ENCODE data around the gene S100A14.

The S100A14 gene

GRCh38 chr1:153639280-153639679 is 23.2 kb upstream of the S100A14 start:
- no peak for DNase-seq (ENCODE audit: low read depth in 2 of 3, low spot score in 2 of 3)

DNA sequence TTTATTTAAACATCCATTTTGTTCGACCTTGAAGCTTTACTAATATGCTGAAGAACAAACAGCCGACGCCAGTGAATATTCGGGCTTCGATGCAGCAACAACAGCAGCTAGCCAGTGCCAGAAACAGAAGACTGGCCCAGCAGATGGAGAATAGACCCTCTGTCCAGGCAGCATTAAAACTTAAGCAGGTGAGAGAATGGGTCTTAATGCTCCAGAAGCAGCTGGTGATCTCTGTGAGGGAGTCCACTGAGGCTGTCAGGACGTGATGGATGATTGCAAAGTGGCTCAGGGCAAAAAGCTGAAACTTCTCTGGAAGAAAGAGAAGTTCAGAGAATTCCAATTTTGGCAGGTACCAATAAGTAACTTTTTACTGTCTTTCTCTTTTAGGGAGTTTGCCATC is 22.1 kb upstream of the S100A14 start:
- DNase-seq (ENCODE audit: low read depth in 2 of 3, low spot score in 2 of 3), result no peak

- no peak for DNase-seq (ENCODE audit: low read depth in 2 of 3, low spot score in 2 of 3)
Observed at GRCh38 chr1:153636312-153636711, 20.2 kb upstream of the S100A14 start.

DNA sequence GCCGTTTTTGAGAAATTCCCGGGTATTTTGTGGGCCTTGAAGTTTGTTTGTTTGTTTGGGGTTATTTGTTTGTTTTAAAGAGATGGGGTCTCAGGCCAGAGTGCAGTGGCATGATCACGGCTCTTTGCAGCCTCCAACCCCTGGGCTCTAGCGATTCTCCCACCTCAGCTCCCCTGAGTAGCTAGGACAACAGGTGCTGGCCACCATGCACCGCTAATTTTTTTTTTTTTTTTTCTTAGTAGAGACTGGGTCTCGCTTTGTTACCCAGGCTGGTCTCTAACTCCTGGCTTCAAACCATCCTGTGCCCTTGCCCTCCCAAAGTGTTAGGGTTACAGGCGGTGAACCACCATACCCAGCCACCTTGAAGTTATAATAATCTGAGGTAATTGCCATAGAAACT is 19.7 kb upstream of the S100A14 start:
- DNase-seq (ENCODE audit: low read depth in 2 of 3, low spot score in 2 of 3), result no peak

DNA sequence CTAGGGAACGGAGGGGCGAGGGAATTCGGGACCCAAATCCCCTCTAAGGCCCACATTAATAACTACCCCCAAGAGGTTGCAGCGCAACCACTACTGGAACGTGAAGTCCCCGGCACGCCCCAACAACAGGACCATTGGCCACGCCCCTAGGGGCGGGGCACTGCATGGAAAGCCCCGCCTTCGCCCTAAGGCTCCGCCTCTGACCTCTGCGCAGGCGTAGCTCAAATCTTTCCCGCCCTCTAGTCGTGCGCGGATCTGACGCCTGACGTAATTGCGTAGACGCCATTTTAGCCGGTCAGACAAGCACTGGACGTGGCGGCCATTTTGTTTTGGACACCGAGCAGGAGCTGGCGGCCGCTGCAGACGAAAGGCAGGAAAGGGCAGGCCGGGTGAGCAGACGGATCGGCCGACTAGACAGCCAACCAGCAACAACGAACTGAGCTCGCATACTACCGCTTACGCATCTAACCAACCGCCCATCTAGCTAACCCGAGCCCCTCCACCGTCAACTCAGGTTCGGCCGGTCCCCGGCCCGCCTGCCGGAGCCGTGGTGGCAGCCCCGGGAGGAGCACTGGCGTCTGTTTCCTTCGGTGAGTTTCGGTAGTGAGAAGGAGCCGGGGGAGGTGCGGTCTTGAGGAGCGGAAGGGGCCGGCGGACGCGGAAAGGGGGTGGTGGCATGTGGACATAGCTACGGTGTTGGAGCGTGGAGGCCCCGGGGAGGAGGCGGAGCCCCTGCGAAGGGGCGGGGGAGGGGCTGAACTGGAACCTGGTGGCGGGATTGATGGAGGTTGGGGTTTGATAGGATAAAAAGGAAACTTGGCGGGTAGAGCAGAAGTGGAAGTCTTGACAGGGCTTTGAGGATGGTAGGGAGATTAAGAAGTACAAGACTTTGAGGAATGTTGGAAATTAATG is 17.9 kb upstream of the S100A14 start, which contains the start of gene CHTOP:
Gene CHTOP, plus strand, starts transcription at position 313 of the 912 bp plus-strand sequence. CDS start 2,523 bp downstream, outside the sequence.
- peak; percentile 94 to 97 (median 96) for DNase-seq (ENCODE audit: low read depth in 2 of 3, low spot score in 2 of 3)

DNA sequence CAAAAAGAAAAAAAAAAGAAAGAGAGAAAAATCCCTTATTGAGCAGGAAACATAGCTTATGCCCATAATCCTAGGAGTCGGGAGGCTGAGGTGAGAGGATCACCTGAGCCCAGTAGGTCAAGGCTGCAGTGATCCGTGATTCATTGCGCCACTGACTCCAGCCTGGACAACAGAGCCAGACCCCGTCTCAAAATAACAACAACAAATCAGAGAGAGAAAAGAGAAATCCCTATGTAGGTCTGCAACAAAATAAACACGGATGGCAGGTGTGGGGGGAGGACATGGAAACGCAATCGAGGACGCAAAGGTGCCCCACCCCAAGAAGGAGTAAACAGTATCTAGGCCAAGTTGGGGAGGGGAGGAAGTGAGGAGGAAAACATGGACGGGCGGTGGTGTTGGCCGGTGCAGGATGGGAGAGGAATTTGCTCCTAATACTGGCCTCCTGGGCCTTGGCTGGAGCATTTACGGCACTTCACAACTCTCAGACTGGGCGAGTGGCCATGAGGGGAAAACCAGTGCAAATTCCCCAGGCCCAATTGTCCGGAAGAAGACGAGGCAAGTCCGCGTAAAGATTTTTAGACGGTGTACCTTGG is 17.1 kb upstream of the S100A14 start:
- no peak for DNase-seq (ENCODE audit: low read depth in 2 of 3, low spot score in 2 of 3)

DNA sequence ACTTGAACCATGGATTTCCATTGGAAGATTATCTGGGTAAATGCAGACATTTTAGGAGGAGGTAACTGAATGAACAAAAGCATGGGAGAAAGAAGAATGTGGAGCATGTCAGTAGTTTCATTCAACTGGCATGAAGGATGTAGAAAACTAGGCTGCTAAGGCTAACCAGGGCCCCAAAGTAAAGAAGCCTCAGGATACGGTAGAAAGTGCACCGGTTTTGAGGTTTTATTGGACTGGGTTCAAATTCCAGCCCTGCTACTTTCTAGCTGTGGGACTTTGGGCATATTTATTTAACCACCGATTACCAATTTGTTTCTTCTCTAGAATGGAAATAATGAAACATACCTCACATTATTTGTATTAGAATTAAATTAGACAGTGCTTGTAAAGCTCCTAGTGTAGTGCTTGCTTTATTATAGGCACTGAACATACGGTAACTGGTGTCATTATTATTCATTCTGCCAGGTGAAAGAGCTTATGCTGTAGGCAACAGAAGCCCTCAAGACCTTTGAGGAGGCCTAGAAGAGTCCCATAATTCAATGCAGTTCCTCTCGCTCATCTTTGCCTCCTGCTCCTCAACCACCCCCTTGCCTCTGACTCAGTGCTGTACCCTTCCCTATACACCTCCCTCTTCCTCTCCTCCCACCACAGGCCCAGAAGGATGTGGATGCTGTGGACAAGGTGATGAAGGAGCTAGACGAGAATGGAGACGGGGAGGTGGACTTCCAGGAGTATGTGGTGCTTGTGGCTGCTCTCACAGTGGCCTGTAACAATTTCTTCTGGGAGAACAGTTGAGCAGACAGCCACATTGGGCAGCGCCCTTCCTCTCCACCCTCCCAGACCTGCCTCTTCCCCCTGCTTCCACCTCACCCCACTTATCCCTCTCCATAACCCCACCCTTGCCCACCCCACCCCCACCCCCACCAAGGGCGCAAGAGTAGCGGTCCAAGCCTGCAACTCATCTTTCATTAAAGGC is 15.2 kb upstream of the S100A14 start:
- no peak for DNase-seq (ENCODE audit: low read depth in 2 of 3, low spot score in 2 of 3)

DNA sequence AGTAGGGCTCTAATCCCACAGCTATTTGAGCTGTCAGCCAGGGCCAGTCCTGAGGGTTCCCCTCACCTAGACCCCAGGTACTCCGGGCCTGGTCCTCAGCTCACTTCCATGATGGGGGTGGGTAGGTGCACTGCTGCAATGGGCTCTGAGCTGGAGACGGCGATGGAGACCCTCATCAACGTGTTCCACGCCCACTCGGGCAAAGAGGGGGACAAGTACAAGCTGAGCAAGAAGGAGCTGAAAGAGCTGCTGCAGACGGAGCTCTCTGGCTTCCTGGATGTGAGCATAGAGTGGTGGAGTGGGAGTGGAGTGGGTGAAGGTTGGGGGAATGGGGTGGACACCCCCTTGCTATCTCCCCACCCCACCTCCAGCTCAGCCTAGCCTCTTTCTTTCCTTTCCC is 14.3 kb upstream of the S100A14 start:
- no peak for DNase-seq (ENCODE audit: low read depth in 2 of 3, low spot score in 2 of 3)

DNA sequence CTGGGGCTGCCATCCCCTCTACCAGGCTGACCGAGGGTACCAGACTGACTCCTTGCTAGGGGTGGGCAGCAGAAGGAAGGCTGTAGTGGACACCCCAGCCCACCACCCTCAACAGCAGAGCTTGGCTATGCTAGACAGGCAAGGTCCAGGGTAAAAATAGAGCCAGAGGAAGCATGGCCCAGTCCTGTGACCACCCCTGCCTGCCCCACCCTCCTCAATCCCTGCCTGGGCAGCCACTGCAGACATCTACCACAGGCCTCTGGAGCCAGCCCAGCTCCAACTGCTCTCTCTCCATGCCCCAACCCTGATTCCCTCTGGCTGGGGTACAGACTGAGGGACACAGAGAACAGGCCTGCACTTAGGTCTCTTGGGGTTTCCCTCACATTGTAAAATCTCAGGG is 13.8 kb upstream of the S100A14 start:
- DNase-seq (ENCODE audit: low read depth in 2 of 3, low spot score in 2 of 3), result no peak

- DNase-seq (ENCODE audit: low read depth in 2 of 3, low spot score in 2 of 3), result no peak
Observed at GRCh38 chr1:153629343-153629665, 13.2 kb upstream of the S100A14 start.

GRCh38 chr1:153628638-153629342 is 12.7 kb upstream of the S100A14 start:
- DNase-seq (ENCODE audit: low read depth in 2 of 3, low spot score in 2 of 3), result no peak

GRCh38 chr1:153627715-153628626 is 11.8 kb upstream of the S100A14 start, which contains the start of gene S100A1:
Gene S100A1, plus strand, starts transcription at chr1:153628434. Its CDS starts 2,088 bp downstream, at chr1:153630522.
- DNase-seq (ENCODE audit: low read depth in 2 of 3, low spot score in 2 of 3), result no peak

DNA sequence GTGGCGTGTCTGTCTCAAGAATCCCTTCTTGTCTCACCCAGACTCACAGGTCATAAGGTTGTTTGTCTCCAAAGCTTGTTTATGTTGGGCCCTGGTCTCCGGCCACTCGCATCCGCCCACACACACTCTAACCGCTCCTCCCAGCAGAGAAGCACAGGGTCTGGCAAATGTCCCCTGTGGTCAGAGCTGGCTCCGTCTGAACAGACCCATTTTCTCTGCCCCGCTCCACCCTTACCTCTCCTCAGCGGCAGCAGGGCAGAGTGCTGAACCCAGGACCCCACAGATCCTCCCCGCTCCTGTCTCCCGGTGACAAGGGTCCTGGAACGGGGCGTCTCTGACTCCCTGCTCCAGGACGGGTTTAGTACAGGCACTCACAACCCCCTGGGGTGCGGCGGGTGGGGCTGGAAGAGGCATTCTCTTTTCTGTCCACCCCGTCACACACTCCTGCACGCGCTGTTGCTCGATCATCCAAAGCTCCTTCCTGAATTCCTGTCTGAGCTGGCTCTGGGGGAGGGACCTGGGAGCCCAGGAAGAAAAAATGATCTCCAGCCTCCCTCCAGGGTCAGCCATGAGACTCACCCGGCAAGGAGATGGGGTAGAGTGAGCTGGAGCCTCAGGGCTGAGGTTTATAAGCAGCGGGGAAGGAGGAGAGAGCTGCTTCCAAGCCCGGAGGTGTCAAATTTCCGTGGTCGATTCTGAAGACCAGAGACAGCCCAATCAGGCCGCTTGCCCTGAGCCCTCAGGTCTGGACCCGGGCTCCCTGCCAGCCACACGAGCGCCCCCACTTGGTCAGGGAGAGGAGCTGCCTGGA is 11.0 kb upstream of the S100A14 start, which contains the start of gene S100A13:
Gene S100A13, minus strand, starts transcription at position 602 of the 811 bp plus-strand sequence. CDS start 1,033 bp downstream, outside the sequence.
- no peak for DNase-seq (ENCODE audit: low read depth in 2 of 3, low spot score in 2 of 3)

- no peak for DNase-seq (ENCODE audit: low read depth in 2 of 3, low spot score in 2 of 3)
Observed at GRCh38 chr1:153626477-153626903, 10.4 kb upstream of the S100A14 start.

GRCh38 chr1:153624965-153625611 is 9.0 kb upstream of the S100A14 start:
- no peak for DNase-seq (ENCODE audit: low read depth in 2 of 3, low spot score in 2 of 3)

GRCh38 chr1:153623101-153623500 is 7.0 kb upstream of the S100A14 start:
- DNase-seq (ENCODE audit: low read depth in 2 of 3, low spot score in 2 of 3), result no peak

GRCh38 chr1:153619171-153619570 is 3.0 kb upstream of the S100A14 start:
- DNase-seq (ENCODE audit: low read depth in 2 of 3, low spot score in 2 of 3), result no peak

GRCh38 chr1:153617663-153618062 is 1.5 kb upstream of the S100A14 start:
- peak in 2 of 3 experiments; percentile 55 to 79 for DNase-seq (ENCODE audit: low read depth in 2 of 3, low spot score in 2 of 3)

Data from activated CD8-positive, alpha-beta memory T cell treated with anti-CD3 and anti-CD28 coated beads for 48 hours (primary cell).